Activated naive CD8-positive, alpha-beta T cell treated with anti-CD3 and anti-CD28 coated beads, Interleukin-2, amount 50 U/mL, for 16 hours (primary cell): ENCODE measurements around the gene ESR1.
"Not testable (repeated sequence)": the region's sequence is repeated elsewhere in the genome, so short reads cannot be mapped to it uniquely, and the experiment has no call there.

Source experiments
- DNase-seq: peaks from one replicate; pipeline ENCODE4 v3.0.0-alpha.2; 2020; ENCODE audit warnings: low read depth, low spot score

Gene ESR1

GRCh38 chr6:151894426-151894825, 86.9 kb downstream of the ESR1 start:
- not testable (repeated sequence) for DNase-seq

GRCh38 chr6:151899221-151899620, 91.7 kb downstream of the ESR1 start:
- not testable (repeated sequence) for DNase-seq

DNA sequence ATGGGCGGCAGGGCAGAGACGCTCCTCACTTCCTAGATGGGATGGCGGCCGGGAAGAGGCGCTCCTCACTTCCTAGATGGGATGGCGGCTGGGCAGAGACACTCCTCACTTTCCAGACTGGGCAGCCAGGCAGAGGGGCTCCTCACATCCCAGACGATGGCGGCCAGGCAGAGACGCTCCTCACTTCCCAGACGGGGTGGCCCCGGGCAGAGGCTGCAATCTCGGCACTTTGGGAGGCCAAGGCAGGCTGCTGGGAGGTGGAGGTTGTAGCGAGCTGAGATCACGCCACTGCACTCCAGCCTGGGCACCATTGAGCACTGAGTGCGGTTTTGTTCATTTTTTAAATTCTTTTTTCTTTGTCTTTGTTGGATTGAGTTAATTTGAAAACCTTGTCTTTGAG, 92.3 kb downstream of the ESR1 start:
- not testable (repeated sequence) for DNase-seq

DNA sequence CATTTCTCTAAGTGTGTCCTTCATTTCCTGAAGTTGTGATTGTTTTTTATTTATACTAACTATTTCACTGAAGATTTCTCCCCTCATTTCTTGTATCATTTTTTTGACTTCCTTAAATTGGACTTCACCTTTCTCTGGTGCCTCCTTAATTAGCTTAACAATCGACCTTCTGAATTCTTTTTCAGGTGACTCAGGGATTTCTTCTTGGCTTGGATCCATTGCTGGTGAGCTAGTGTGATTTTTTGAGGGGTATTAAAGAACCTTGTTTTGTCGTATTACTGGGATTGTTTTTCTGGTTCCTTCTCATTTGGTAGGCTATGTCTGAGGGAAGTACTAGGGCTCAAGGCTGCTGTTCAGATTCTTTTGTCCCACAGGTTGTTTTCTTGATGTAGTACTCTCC, 92.8 kb downstream of the ESR1 start:
- no peak for DNase-seq

DNA sequence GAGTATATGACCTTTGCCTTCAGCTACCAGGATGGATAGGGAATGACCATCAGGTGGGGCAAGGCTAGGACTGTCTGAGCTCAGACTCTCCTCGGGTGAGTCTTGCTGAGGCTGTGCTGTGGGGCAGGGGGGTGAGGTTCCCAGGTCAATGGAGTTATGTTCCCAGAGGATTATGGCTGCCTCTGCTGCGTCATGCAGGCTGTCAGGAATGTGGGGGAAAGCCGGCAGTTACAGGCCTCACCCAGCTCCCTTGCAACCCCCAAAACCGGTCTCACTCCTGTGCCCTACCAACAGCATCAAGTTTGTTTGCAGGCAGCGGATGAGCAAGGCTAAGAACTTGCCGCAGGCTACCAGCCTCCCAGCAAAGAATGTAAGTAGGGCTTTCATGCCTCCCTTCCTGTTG, 93.5 kb downstream of the ESR1 start:
- no peak for DNase-seq

DNA sequence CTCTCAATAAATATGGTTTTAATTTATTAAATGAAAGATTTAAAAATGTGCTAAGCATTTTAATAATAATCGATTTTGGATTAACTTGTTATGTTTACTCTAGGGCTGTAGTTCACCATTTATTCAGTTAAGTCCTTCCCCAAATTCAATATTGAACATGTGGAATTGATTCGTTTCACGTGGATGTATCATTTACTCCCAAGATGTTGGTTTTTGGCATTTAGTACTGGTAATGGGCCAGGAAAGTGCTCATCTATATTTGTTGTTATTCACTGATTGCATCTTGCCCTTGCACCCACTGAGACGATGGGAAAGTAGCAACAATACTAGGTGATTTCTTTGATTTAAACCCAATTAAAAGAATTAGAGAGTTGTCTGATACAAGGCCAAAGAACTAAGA, 97.1 kb downstream of the ESR1 start:
- DNase-seq, result no peak

GRCh38 chr6:151905072-151905471, 97.6 kb downstream of the ESR1 start:
- no peak for DNase-seq

- no peak for DNase-seq
Observed at GRCh38 chr6:151905854-151906253, 98.4 kb downstream of the ESR1 start.

DNA sequence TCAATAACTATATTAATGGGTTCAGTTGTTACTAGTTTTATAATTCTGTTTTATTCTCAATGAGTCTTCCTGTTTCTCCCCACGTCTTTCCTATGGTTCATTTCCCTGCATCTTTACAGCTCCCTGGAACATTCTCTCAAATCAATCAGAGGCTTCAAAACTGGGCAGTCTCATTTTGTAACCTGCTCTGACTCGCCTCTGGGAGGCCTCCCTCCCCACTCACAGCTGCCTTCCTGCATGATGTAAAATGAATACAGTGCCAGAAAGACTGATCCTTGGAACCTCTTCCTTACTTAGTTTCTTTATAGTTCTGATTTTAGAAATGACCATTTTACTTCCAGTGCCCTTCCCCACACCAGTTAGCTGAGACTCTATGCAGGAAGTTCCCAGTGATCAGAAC, 103.9 kb downstream of the ESR1 start:
- no peak for DNase-seq

GRCh38 chr6:151914484-151914883, 107.0 kb downstream of the ESR1 start:
- no peak for DNase-seq

DNA sequence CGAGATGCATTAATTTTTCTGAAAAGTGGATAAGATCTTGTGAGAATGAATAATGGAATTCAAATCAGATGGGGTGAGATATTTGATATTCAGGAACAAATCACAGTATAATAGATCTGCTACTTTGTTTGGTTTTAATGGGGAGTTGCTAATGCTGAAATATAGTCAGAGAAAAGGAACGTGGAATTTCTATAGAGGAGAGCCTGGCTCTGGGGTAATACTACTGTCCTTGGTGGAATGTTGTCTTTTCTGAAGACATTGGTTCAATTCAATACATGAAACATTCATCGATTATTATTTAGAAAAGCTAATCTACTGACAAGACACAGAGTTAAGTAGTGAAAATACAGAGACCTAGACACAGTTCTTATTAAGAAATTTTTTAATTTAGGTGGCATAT, 108.6 kb downstream of the ESR1 start:
- DNase-seq, result no peak

- no peak for DNase-seq
Observed at GRCh38 chr6:151916680-151917164, 109.2 kb downstream of the ESR1 start.

GRCh38 chr6:151917531-151918329, 110.2 kb downstream of the ESR1 start:
- no peak for DNase-seq

- no peak for DNase-seq
Observed at GRCh38 chr6:151940307-151940706, 132.8 kb downstream of the ESR1 start.

- no peak for DNase-seq
Observed at GRCh38 chr6:151948002-151948743, 140.7 kb downstream of the ESR1 start.

- no peak for DNase-seq
Observed at GRCh38 chr6:151958332-151958731, 150.8 kb downstream of the ESR1 start.

DNA sequence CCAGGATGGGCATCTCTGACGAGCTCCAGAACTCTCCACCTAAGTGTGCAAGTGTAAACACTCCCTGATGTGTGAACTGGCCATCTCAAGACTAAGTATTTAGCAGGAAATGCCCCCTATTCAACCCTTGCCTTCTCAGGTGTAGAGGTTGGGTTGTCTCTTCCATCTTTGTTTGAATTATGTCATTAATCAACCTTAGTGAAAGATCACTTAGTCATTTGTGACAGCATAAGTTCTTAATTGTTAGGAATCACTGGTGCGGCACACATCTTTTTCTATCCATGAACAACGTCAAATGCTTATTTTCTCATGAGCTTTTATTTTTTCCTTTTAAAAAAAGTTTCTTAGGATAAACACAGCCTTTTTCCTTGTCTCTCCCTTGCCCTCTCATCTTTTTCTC, 151.6 kb downstream of the ESR1 start:
- DNase-seq, result no peak

- DNase-seq, result no peak
Observed at GRCh38 chr6:151961809-151962208, 154.3 kb downstream of the ESR1 start.

GRCh38 chr6:151962246-151962846, 154.9 kb downstream of the ESR1 start:
- DNase-seq, result no peak

GRCh38 chr6:151963001-151963400, 155.5 kb downstream of the ESR1 start:
- no peak for DNase-seq

- not testable (repeated sequence) for DNase-seq
Observed at GRCh38 chr6:151964412-151964811, 156.9 kb downstream of the ESR1 start.

DNA sequence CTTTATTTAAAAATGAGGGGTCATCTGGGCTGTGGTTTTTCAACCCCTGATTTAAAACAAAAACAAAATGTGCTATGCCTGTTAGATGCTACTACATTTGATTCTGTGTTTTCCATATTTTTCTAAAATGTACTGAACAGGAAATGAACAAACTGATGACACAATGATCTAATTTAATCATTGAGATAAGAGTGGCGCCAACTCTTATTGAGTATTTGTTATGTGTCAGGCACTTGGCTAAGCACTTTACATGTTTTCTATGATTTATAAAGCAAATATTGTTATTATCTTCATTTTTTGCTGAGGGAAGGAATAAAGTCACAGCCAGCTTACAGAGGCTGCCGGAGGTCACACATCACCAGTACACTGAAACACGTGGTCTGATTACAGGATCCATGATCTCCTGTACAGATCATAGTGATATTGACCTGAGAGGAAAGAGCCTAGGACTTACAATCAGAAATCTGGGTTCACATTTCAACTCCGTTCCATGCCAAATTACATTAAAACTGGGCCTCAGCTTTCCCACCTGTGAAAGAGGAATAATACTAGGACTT, 166.7 kb downstream of the ESR1 start:
- no peak for DNase-seq
